Measurements from ENCODE around the gene P4HB. TPM values are rescaled to one million over a fixed set of nuclear protein-coding genes. Genes with fewer than 3 reads are reported as not detected.

Gene P4HB
- total RNA-seq, 3 donors from 2014 or later: 354 to 727 (median 491) TPM

- DNase-seq (no peak), ATAC-seq (peak; percentile 41)
- intact Hi-C loops (cut with DNase I, micrococcal nuclease): no loop called here
Measured at GRCh38 chr17:81814748-81815645, 45.3 kb downstream of the P4HB start.

GRCh38 chr17:81813861-81814683, 46.3 kb downstream of the P4HB start:
- H3K36me3 ChIP-seq (ENCODE audit: low read depth): no peaks in the 10 kb centered on the region
- intact Hi-C loops (cut with DNase I, micrococcal nuclease): no loop called here
- H3K4me1 ChIP-seq (ENCODE audit: low read depth): peaks cover 8% of the 10 kb centered on the region
- ATAC-seq: no peak
- H3K9me3 ChIP-seq: no peaks in the 10 kb centered on the region
- no peak for TF ChIP-seq CTCF (IDR thresholded peaks at IDR 0.05)
- no peak overlapping the region for H3K4me3 ChIP-seq
- DNase-seq: no peak

More at GRCh38 chr17:81814748-81815645, 45.3 kb downstream of the P4HB start:
- Histone ChIP-seq H3K4me1 (ENCODE audit: low read depth) (peaks cover 8% of the 10 kb centered on the region), H3K36me3 (ENCODE audit: low read depth) (no peaks in the 10 kb centered on the region), H3K9me3 (no peaks in the 10 kb centered on the region), H3K4me3 (no peak overlapping the region)
- no peak for TF ChIP-seq CTCF (IDR thresholded peaks at IDR 0.05)

GRCh38 chr17:81813371-81813684, 47.0 kb downstream of the P4HB start:
- DNase-seq (no peak), ATAC-seq (no peak)
- no peak for TF ChIP-seq CTCF (IDR thresholded peaks at IDR 0.05)
- Histone ChIP-seq H3K36me3 (ENCODE audit: low read depth) (no peaks in the 10 kb centered on the region), H3K9me3 (no peaks in the 10 kb centered on the region), H3K4me1 (ENCODE audit: low read depth) (peaks cover 8% of the 10 kb centered on the region), H3K4me3 (no peak overlapping the region)
- intact Hi-C loops (cut with DNase I, micrococcal nuclease): no loop called here

- intact Hi-C loops (cut with DNase I, micrococcal nuclease): no loop called here
- DNase-seq (no peak), ATAC-seq (no peak)
- peaks cover 8% of the 10 kb centered on the region for H3K4me1 ChIP-seq (ENCODE audit: low read depth)
- H3K9me3 ChIP-seq: no peaks in the 10 kb centered on the region
- TF ChIP-seq CTCF (IDR thresholded peaks at IDR 0.05): no peak
- no peak overlapping the region for H3K4me3 ChIP-seq
- no peaks in the 10 kb centered on the region for H3K36me3 ChIP-seq (ENCODE audit: low read depth)
Measured at GRCh38 chr17:81812571-81813370, 47.6 kb downstream of the P4HB start.
